NCI-H2196 treated with DMSO at 0.1 percent for 48 hours (cell line): ENCODE measurements around the gene PCDHA4.

Experiments used
- DNase-seq: peaks from one replicate; lab custom pipeline; 2025; ENCODE audit not compliant: unreplicated experiment; lab: John Stamatoyannopoulos, UW

Gene PCDHA4

GRCh38 chr5:140855772-140856674 lies 49.2 kb downstream of the PCDHA4 start, which contains the start of gene PCDHA10:
Gene PCDHA10, plus strand, starts transcription at chr5:140855897. Its CDS starts 152 bp downstream, at chr5:140856049.
- no peak for DNase-seq

DNA sequence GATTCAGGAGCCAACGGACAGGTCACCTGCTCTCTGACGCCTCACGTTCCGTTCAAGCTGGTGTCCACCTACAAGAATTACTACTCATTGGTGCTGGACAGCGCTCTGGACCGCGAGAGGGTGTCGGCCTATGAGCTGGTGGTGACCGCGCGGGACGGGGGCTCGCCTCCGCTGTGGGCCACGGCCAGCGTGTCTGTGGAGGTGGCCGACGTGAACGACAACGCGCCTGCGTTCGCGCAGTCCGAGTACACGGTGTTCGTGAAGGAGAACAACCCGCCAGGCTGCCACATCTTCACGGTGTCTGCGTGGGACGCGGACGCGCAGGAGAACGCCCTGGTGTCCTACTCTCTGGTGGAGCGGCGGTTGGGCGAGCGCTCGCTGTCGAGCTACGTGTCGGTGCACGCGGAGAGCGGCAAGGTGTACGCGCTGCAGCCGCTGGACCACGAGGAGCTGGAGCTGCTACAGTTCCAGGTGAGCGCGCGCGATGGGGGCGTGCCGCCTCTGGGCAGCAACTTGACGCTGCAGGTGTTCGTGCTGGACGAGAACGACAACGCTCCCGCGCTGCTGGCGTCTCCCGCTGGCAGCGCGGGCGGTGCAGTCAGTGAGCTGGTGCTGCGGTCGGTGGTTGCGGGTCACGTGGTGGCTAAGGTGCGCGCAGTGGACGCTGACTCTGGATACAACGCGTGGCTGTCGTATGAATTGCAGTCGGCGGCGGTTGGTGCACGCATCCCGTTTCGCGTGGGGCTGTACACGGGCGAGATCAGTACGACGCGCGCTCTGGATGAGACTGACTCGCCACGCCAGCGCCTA lies 50.5 kb downstream of the PCDHA4 start:
- DNase-seq = no peak

DNA sequence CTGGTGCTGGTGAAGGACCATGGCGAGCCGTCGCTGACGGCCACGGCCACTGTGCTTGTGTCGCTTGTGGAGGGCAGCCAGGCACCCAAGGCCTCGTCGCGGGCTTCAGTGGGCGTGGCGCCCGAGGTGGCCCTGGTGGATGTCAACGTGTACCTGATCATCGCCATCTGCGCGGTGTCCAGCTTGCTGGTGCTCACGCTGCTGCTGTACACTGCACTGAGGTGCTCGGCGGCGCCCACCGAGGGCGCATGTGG lies 51.0 kb downstream of the PCDHA4 start:
- DNase-seq = no peak

DNA sequence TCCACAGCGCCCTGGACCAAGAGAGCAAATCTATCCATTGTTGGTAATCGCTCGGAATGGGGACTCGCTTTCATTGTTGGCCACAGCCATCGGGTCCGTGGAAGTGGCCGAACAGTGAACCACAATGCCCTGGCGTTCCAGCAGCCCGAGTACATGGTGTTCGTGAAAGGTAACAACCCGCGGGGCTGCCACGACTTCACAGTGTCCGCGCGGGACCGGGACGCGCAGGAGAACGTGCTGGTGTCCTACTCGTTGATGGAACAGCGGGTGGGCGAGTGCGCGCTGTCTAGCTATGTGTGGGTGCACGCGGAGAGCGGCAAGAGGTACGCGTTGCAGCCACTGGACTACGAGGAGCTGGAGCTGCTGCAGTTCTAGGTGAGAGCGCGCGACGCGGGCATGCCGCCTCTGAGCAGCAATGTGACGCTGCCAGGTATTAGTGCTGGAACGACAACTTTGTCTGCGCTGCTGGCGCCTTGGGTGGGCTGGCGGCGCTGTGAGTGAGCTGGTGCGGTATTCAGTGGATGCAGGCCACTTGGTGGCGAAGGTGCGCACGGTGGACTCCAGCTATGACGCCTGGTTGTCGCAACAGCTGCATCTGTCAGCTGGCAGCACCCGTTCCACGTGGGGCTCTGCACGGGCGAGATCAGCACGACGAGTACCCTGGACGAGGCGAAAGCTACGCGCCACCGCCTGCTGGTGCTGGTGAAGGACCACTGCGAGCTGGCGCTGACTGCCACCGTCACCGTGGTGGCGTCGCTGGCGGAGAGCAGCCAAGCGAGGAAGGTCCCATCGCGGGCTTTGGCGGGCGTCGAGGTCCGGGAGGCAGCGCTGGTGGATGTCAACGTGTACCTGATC lies 55.8 kb downstream of the PCDHA4 start:
- DNase-seq = no peak
